OCI-LY1 (cell line): ENCODE results near the gene CD2.

ENCODE experiments used
- CTCF ChIP-seq: fragments of 200-600 bp; sonication (generic), shearing (Covaris generic); IDR thresholded peaks from 2 replicates; pipeline ENCODE4 v1.5.1; 2017; ENCODE audit warnings: mild to moderate bottlenecking, antibody characterized with exemption, low read length, moderate library complexity, mixed read lengths
- EZH2 ChIP-seq: fragments of 200-600 bp; sonication (generic), shearing (Covaris generic); IDR thresholded peaks from 2 replicates; pipeline ENCODE4 v1.8.0; 2017; ENCODE audit warnings: borderline replicate concordance, mixed run types, mild to moderate bottlenecking, antibody characterized with exemption, low read length, moderate library complexity, mixed read lengths

GRCh38 chr1:116706123-116706522 is 48.1 kb upstream of the CD2 start:
- TF ChIP-seq CTCF (no peak), EZH2 (no peak)
